NCI-H2029 treated with DMSO at 0.1 percent for 48 hours (cell line): ENCODE measurements around the gene GUCY1A2.
"Not testable (repeated sequence)": the region's sequence is repeated elsewhere in the genome, so short reads cannot be mapped to it uniquely, and the experiment has no call there.

Source experiments
- DNase-seq: peaks from one replicate; lab custom pipeline; 2025; lab: John Stamatoyannopoulos, UW

GUCY1A2 gene

GRCh38 chr11:106834567-106834966, 183.7 kb downstream of the GUCY1A2 start:
- no peak for DNase-seq

GRCh38 chr11:106828976-106829375, 189.3 kb downstream of the GUCY1A2 start:
- no peak for DNase-seq

GRCh38 chr11:106828576-106828975, 189.7 kb downstream of the GUCY1A2 start:
- no peak for DNase-seq

- no peak for DNase-seq
Observed at GRCh38 chr11:106827687-106828086, 190.6 kb downstream of the GUCY1A2 start.

- DNase-seq: not testable (repeated sequence)
Observed at GRCh38 chr11:106826558-106826957, 191.7 kb downstream of the GUCY1A2 start.

GRCh38 chr11:106821826-106822225, 196.4 kb downstream of the GUCY1A2 start:
- no peak for DNase-seq

- no peak for DNase-seq
Observed at GRCh38 chr11:106821291-106821690, 197.0 kb downstream of the GUCY1A2 start.

GRCh38 chr11:106818443-106818842, 199.8 kb downstream of the GUCY1A2 start:
- no peak for DNase-seq

GRCh38 chr11:106815209-106815608, 203.1 kb downstream of the GUCY1A2 start:
- no peak for DNase-seq

- peak; percentile 53 for DNase-seq
Observed at GRCh38 chr11:106813806-106814205, 204.5 kb downstream of the GUCY1A2 start.

- no peak for DNase-seq
Observed at GRCh38 chr11:106794058-106794457, 224.2 kb downstream of the GUCY1A2 start.

GRCh38 chr11:106789406-106789805, 228.9 kb downstream of the GUCY1A2 start:
- DNase-seq: no peak

- DNase-seq: no peak
Observed at GRCh38 chr11:106787454-106787853, 230.8 kb downstream of the GUCY1A2 start.

- DNase-seq: no peak
Observed at GRCh38 chr11:106785913-106786650, 232.2 kb downstream of the GUCY1A2 start.

- not testable (repeated sequence) for DNase-seq
Observed at GRCh38 chr11:106777302-106777701, 241.0 kb downstream of the GUCY1A2 start.

GRCh38 chr11:106770489-106771085, 247.7 kb downstream of the GUCY1A2 start:
- DNase-seq: no peak

- DNase-seq: no peak
Observed at GRCh38 chr11:106765469-106766258, 252.6 kb downstream of the GUCY1A2 start.

GRCh38 chr11:106763501-106763900, 254.8 kb downstream of the GUCY1A2 start:
- no peak for DNase-seq

- no peak for DNase-seq
Observed at GRCh38 chr11:106761745-106762144, 256.5 kb downstream of the GUCY1A2 start.

GRCh38 chr11:106761240-106761639, 257.0 kb downstream of the GUCY1A2 start:
- DNase-seq: no peak

GRCh38 chr11:106748059-106748458, 270.2 kb downstream of the GUCY1A2 start:
- no peak for DNase-seq

- DNase-seq: no peak
Observed at GRCh38 chr11:106745941-106746340, 272.3 kb downstream of the GUCY1A2 start.

GRCh38 chr11:106733635-106734034, 284.6 kb downstream of the GUCY1A2 start:
- no peak for DNase-seq
